ENCODE data around the gene WAPL. TPM values are rescaled to one million over a fixed set of nuclear protein-coding genes. Genes with fewer than 3 reads are reported as not detected.
A peak's percentile ranks its signal among the peaks of the same experiment; 100 is the strongest.

Gene WAPL
- polyA plus RNA-seq, 3 donors: 17.8 to 26.5 (median 18.3) TPM

DNA sequence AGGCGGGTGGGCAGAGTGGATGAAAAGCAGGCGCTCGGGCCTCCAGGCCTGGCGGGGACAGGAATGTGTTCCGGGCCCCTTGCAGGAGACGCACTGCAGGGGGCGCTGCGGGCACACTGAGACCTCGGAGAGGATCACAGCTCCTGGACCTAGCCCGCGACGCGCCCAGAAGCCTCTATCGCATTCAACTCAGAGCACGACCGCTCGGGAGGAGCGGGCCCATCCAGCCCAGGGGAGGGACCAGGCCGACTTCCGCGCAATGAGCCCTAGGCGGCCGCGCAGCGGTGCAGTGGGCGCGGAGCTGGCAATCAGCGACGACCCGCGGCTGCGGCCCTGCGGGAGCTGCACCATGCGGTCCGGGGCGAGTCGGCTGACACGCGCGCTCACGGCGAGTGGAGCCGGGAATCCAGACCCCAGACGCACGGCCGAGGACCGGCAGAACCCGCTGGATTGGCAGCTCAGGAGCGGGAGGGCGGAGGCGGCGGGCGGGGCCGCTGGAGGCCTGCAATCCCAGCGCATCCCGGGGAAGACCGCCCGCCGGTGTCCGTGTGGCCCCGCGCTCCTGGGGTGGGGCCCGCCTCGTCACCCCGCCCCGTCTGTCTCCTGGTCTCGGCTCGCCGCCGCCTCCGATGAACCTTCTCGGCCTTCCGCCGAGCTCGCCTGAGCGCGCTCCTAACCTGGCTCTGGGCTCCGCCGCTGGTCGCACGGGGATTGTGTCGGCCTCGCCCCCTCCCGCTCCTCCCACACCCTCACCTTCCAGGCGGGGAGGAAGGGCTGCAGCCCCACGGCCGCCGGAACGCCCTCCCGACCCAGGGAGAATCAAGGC, 121.5 kb downstream of the WAPL start:
- under 1% methylated on average over 86 of the region's 90 CpGs for WGBS (ENCODE audit: insufficient coverage)
- H4K20me1 ChIP-seq (ENCODE audit: insufficient read depth, low read length): no peaks in the 10 kb centered on the region
- no peak overlapping the region for H3K27ac ChIP-seq (ENCODE audit: low read depth in 1 of 2, low read length in 2 of 2)
- peaks cover 27 to 38% of the 10 kb centered on the region in 2 donors for H3K27me3 ChIP-seq (ENCODE audit: control insufficient read depth in 2 of 2, insufficient read depth in 2 of 2, low read length in 2 of 2)
- Mint-ChIP-seq H3K27me3 (ENCODE audit: low read depth in 3 of 3) (peaks cover 40 to 65% (median 52%) of the 10 kb centered on the region in 3 donors), H3K9me3 (peaks cover 0 to 16% (median 4%) of the 10 kb centered on the region in 7 donors), H3K4me1 (peaks cover 23% of the 10 kb centered on the region), H3K27ac (no peak overlapping the region), H3K36me3 (peaks cover 0 to 6% of the 10 kb centered on the region in 2 donors), H3K4me3 (peak overlapping the region; percentile 81 to 89)
- peak; percentile 78 to 84 (median 82) for DNase-seq
- H3K9me3 ChIP-seq (replicated peaks in 1 of 2; ENCODE audit: control insufficient read depth in 1 of 2, insufficient read depth in 1 of 2, low read length in 2 of 2): no peaks in the 10 kb centered on the region
- TF ChIP-seq, protein P1, sequence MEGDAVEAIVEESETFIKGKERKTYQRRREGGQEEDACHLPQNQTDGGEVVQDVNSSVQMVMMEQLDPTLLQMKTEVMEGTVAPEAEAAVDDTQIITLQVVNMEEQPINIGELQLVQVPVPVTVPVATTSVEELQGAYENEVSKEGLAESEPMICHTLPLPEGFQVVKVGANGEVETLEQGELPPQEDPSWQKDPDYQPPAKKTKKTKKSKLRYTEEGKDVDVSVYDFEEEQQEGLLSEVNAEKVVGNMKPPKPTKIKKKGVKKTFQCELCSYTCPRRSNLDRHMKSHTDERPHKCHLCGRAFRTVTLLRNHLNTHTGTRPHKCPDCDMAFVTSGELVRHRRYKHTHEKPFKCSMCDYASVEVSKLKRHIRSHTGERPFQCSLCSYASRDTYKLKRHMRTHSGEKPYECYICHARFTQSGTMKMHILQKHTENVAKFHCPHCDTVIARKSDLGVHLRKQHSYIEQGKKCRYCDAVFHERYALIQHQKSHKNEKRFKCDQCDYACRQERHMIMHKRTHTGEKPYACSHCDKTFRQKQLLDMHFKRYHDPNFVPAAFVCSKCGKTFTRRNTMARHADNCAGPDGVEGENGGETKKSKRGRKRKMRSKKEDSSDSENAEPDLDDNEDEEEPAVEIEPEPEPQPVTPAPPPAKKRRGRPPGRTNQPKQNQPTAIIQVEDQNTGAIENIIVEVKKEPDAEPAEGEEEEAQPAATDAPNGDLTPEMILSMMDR (IDR thresholded peaks at IDR 0.05): peak; percentile 90
- H3K4me1 ChIP-seq (ENCODE audit: control insufficient read depth in 1 of 2, insufficient read depth in 2 of 2, low read length in 2 of 2): peaks cover 15 to 23% of the 10 kb centered on the region in 2 donors
- H2AFZ ChIP-seq (ENCODE audit: insufficient read depth, low read depth, low read length, poor library complexity, severe bottlenecking): peak overlapping the region; percentile 89
- H3K9ac ChIP-seq (ENCODE audit: insufficient read depth, low read length, poor library complexity, severe bottlenecking): peak overlapping the region; percentile 56
- no peaks in the 10 kb centered on the region for H3K36me3 ChIP-seq (replicated peaks in 1 of 2; ENCODE audit: control insufficient read depth in 1 of 2, insufficient read depth in 2 of 2, low read length in 2 of 2)
- peak overlapping the region; percentile 97 for H3K4me2 ChIP-seq (replicated peaks; ENCODE audit: extremely low read depth, low read length, poor library complexity, severe bottlenecking)
- peak overlapping the region; percentile 43 to 78 (median 46) for H3K4me3 ChIP-seq (replicated peaks in 1 of 3; ENCODE audit: low read depth in 2 of 3, low read length in 3 of 3)
- H3K79me2 ChIP-seq (ENCODE audit: insufficient read depth, low read length): no peaks in the 10 kb centered on the region
- intact Hi-C loops (cut with micrococcal nuclease): loop anchor here (1.0 to 2.0 kb wide), 2 partner anchors 185 kb away; no protein-coding TSS in a partner anchor

DNA sequence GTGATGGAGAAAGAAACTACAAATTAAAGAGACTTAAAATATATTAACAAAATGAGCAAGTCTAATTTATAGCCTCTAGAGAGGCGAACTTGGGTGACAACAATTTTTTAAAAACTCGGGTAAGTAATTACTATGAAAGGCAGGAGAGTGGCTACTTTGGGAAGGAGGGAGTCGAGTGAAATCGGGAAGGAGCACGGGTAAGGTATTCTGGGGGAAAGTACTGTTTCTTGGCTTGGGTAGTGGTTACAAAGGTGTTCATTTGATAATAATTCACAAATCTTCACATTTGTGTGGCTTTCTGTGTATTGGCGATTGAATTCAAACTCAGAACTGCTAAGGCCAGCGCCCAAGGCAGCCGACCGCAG, 122.1 kb downstream of the WAPL start:
- H3K79me2 ChIP-seq (ENCODE audit: insufficient read depth, low read length): no peaks in the 10 kb centered on the region
- WGBS (ENCODE audit: insufficient coverage): 24% methylated on average over 6 of the region's 9 CpGs
- no peaks in the 10 kb centered on the region for H3K9me3 ChIP-seq (replicated peaks in 1 of 2; ENCODE audit: control insufficient read depth in 1 of 2, insufficient read depth in 1 of 2, low read length in 2 of 2)
- peaks cover 0 to 14% (median 4%) of the 10 kb centered on the region in 7 donors for H3K9me3 Mint-ChIP-seq
- TF ChIP-seq, protein P1 (IDR thresholded peaks at IDR 0.05): no peak
- H3K27ac ChIP-seq (ENCODE audit: low read depth in 1 of 2, low read length in 2 of 2): no peak overlapping the region
- peaks cover 0 to 6% of the 10 kb centered on the region in 2 donors for H3K36me3 Mint-ChIP-seq
- intact Hi-C loops (cut with micrococcal nuclease): no loop called here
- H2AFZ ChIP-seq (ENCODE audit: insufficient read depth, low read depth, low read length, poor library complexity, severe bottlenecking): peak overlapping the region; percentile 89
- H4K20me1 ChIP-seq (ENCODE audit: insufficient read depth, low read length): no peaks in the 10 kb centered on the region
- H3K27me3 Mint-ChIP-seq (ENCODE audit: low read depth in 3 of 3): peaks cover 42 to 64% (median 50%) of the 10 kb centered on the region in 3 donors
- H3K4me1 Mint-ChIP-seq: peaks cover 23% of the 10 kb centered on the region
- H3K36me3 ChIP-seq (replicated peaks in 1 of 2; ENCODE audit: control insufficient read depth in 1 of 2, insufficient read depth in 2 of 2, low read length in 2 of 2): no peaks in the 10 kb centered on the region
- peak overlapping the region; percentile 81 to 89 for H3K4me3 Mint-ChIP-seq
- peak overlapping the region in 1 of 3 experiments; percentile 78 for H3K4me3 ChIP-seq (replicated peaks in 1 of 3; ENCODE audit: low read depth in 2 of 3, low read length in 3 of 3)
- H3K4me1 ChIP-seq (ENCODE audit: control insufficient read depth in 1 of 2, insufficient read depth in 2 of 2, low read length in 2 of 2): peaks cover 15 to 23% of the 10 kb centered on the region in 2 donors
- DNase-seq: no peak
- H3K4me2 ChIP-seq (replicated peaks; ENCODE audit: extremely low read depth, low read length, poor library complexity, severe bottlenecking): peak overlapping the region; percentile 97
- H3K27ac Mint-ChIP-seq: no peak overlapping the region
- peak overlapping the region; percentile 56 for H3K9ac ChIP-seq (ENCODE audit: insufficient read depth, low read length, poor library complexity, severe bottlenecking)
- peaks cover 27 to 38% of the 10 kb centered on the region in 2 donors for H3K27me3 ChIP-seq (ENCODE audit: control insufficient read depth in 2 of 2, insufficient read depth in 2 of 2, low read length in 2 of 2)

All from CD14-positive monocyte (primary cell).